Caco-2 (cell line): ENCODE measurements around the gene LRRC28. TPM values are rescaled to one million over a fixed set of nuclear protein-coding genes. Genes with fewer than 3 reads are reported as not detected.

Experiments
- BruUV-seq: library from RNA; stranded (reverse); fragments of 400-500 nt; replicated peaks from 2 replicates; lab custom pipeline; 2021; lab: Mats Ljungman, UMichigan
- CTCF ChIA-PET: fragments of 300-600 bp; sonication (Branson Sonifier 250); formaldehyde crosslinking; loops from one replicate; lab custom pipeline; 2022; ENCODE audit warnings: antibody characterized with exemption; lab: Charles Lee
- POLR2A ChIA-PET: fragments of 300-600 bp; sonication (Branson Sonifier 250); formaldehyde crosslinking; loops from one replicate; lab custom pipeline; 2022; ENCODE audit warnings: antibody characterized with exemption; lab: Charles Lee
- DNase-seq, 2 experiments: peaks; one replicate each; pipeline versions ENCODE4 v3.0.0 to v3.0.0-alpha.2; 2020 to 2022
- H3K27me3 ChIP-seq: replicated peaks from 2 replicates; pipeline ENCODE4 v1.6.0; 2011; ENCODE audit warnings: low read length; ENCODE audit not compliant: control insufficient read depth, insufficient read depth
- H3K36me3 ChIP-seq: 2 replicates; pipeline ENCODE4 v1.5.1; 2011; ENCODE audit warnings: low read length; ENCODE audit not compliant: control insufficient read depth, insufficient read depth
- H3K4me1 ChIP-seq: fragments of 250-450 bp; sonication (Bioruptor Pico); 2 replicates; pipeline ENCODE4 v1.5.1; 2020; ENCODE audit warnings: mild to moderate bottlenecking
- H3K4me3 ChIP-seq: 2 replicates; pipeline ENCODE4 v1.5.1; 2011; ENCODE audit warnings: low read depth, mild to moderate bottlenecking, control low read depth, low read length
- H3K9me3 ChIP-seq: fragments of 250-450 bp; sonication (Bioruptor Pico); 2 replicates; pipeline ENCODE4 v1.5.1; 2020; ENCODE audit warnings: mild to moderate bottlenecking, moderate library complexity
- H3K27ac Mint-ChIP-seq: one replicate; pipeline ENCODE4 v1.8.0; 2022; ENCODE audit warnings: mixed read lengths; ENCODE audit not compliant: unreplicated experiment
- H3K27me3 Mint-ChIP-seq: one replicate; pipeline ENCODE4 v1.8.0; 2022; ENCODE audit warnings: mixed read lengths; ENCODE audit not compliant: insufficient read depth, unreplicated experiment
- H3K36me3 Mint-ChIP-seq: one replicate; pipeline ENCODE4 v1.8.0; 2022; ENCODE audit warnings: mild to moderate bottlenecking, mixed read lengths; ENCODE audit not compliant: insufficient read depth, unreplicated experiment
- H3K4me1 Mint-ChIP-seq: one replicate; pipeline ENCODE4 v1.8.0; 2022; ENCODE audit warnings: low read depth, mixed read lengths; ENCODE audit not compliant: unreplicated experiment
- H3K4me3 Mint-ChIP-seq: one replicate; pipeline ENCODE4 v1.8.0; 2022; ENCODE audit warnings: mild to moderate bottlenecking, moderate library complexity, mixed read lengths; ENCODE audit not compliant: unreplicated experiment
- H3K9me3 Mint-ChIP-seq: one replicate; pipeline ENCODE4 v1.8.0; 2022; ENCODE audit warnings: mixed read lengths; ENCODE audit not compliant: unreplicated experiment
- CTCF ChIP-seq, 2 experiments: fragments of 200-600 bp in 1 of 2; IDR thresholded peaks; 1 replicate in 1 of 2; 2 replicates in 1 of 2; pipeline versions ENCODE4 v1.5.1 to v1.8.0; 2011 to 2022; ENCODE audit warnings: antibody characterized with exemption in 1 of 2, control low read depth in 1 of 2, inconsistent platforms in 1 of 2, low read depth in 1 of 2, low read length in 1 of 2, mild to moderate bottlenecking in 1 of 2, moderate library complexity in 1 of 2; ENCODE audit not compliant: insufficient read depth in 1 of 2, severe bottlenecking in 1 of 2, unreplicated experiment in 1 of 2
- intact Hi-C: fragments of 100-400 bp; cut with micrococcal nuclease; formaldehyde crosslinking; loops from one replicate; pipeline ENCODE4 v1.10.0; 2022; ENCODE audit not compliant: unreplicated experiment
- total RNA-seq: library from RNA; stranded (reverse); gene quantifications from 2 replicates; pipeline ENCODE4 v1.2.3, GENCODE V29; 2022

The LRRC28 gene
- total RNA-seq, 1 experiment from 2014 or later: 17.8 TPM

GRCh38 chr15:99423186-99424130 is 172.2 kb downstream of the LRRC28 start:
- CTCF ChIA-PET: no interaction called here

DNA sequence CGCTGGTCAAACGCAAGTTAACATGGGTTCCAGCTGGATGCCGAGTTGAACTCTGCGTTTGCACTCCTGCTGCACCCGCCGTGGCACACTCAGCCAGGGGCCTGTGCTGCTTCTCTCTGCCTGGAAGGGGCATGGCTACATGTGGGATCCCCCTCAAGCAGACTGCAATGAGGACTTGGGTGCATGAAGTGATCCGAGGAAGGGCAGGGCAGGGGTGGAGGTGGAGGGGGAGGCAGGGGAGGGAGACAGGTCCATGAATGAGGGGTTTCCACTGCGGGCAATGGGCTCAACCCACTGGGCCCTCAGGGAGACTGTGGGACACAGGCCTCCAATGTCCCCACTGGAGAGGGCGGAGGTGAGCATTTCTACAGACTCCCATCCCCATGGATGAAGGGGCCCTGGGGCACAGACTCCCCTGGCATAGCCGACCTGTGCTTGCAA is 172.9 kb downstream of the LRRC28 start:
- H3K4me3 ChIP-seq: no peak overlapping the region
- ChIA-PET POLR2A (no interaction called here), CTCF (no interaction called here)
- no peaks in the 10 kb centered on the region for H3K36me3 Mint-ChIP-seq
- no peaks in the 10 kb centered on the region for H3K27me3 ChIP-seq
- DNase-seq: no peak
- peaks cover 3% of the 10 kb centered on the region for H3K27me3 Mint-ChIP-seq
- no peak for TF ChIP-seq CTCF (IDR thresholded peaks at IDR 0.05; ENCODE audit: insufficient read depth in 1 of 2, low read depth in 1 of 2, low read length in 1 of 2, severe bottlenecking in 1 of 2, unreplicated experiment in 1 of 2)
- H3K4me3 Mint-ChIP-seq: no peak overlapping the region
- H3K9me3 ChIP-seq: no peaks in the 10 kb centered on the region
- H3K4me1 ChIP-seq: no peaks in the 10 kb centered on the region
- no peak overlapping the region for H3K27ac Mint-ChIP-seq
- intact Hi-C loops: no loop called here
- H3K9me3 Mint-ChIP-seq: no peaks in the 10 kb centered on the region
- BruUV-seq: no TSS peak
- no peaks in the 10 kb centered on the region for H3K4me1 Mint-ChIP-seq
- H3K36me3 ChIP-seq: no peaks in the 10 kb centered on the region

More at GRCh38 chr15:99423186-99424130, 172.2 kb downstream of the LRRC28 start:
- H3K4me1 ChIP-seq: no peaks in the 10 kb centered on the region
- no peaks in the 10 kb centered on the region for H3K27me3 Mint-ChIP-seq
- no peaks in the 10 kb centered on the region for H3K36me3 ChIP-seq
- no peaks in the 10 kb centered on the region for H3K4me1 Mint-ChIP-seq
- POLR2A ChIA-PET: no interaction called here
- no peaks in the 10 kb centered on the region for H3K36me3 Mint-ChIP-seq
- DNase-seq: no peak
- no peak overlapping the region for H3K4me3 ChIP-seq
- BruUV-seq: no TSS peak
- no peaks in the 10 kb centered on the region for H3K27me3 ChIP-seq
- TF ChIP-seq CTCF (IDR thresholded peaks at IDR 0.05; ENCODE audit: insufficient read depth in 1 of 2, low read depth in 1 of 2, low read length in 1 of 2, severe bottlenecking in 1 of 2, unreplicated experiment in 1 of 2): no peak
- H3K4me3 Mint-ChIP-seq: no peak overlapping the region
- H3K9me3 Mint-ChIP-seq: no peaks in the 10 kb centered on the region
- H3K27ac Mint-ChIP-seq: no peak overlapping the region
- H3K9me3 ChIP-seq: no peaks in the 10 kb centered on the region
- intact Hi-C loops: no loop called here

- no TSS peak for BruUV-seq
- no peak overlapping the region for H3K4me3 Mint-ChIP-seq
- H3K9me3 Mint-ChIP-seq: no peaks in the 10 kb centered on the region
- Histone ChIP-seq H3K4me3 (no peak overlapping the region), H3K27me3 (no peaks in the 10 kb centered on the region), H3K4me1 (no peaks in the 10 kb centered on the region), H3K9me3 (no peaks in the 10 kb centered on the region), H3K36me3 (no peaks in the 10 kb centered on the region)
- ChIA-PET POLR2A (no interaction called here), CTCF (interaction anchor here (1.2 kb wide), 1 partner anchor 279 kb away, joined by 3 read pairs; no protein-coding TSS in a partner anchor)
- intact Hi-C loops: no loop called here
- H3K4me1 Mint-ChIP-seq: no peaks in the 10 kb centered on the region
- H3K27ac Mint-ChIP-seq: no peak overlapping the region
- no peak for TF ChIP-seq CTCF (IDR thresholded peaks at IDR 0.05; ENCODE audit: insufficient read depth in 1 of 2, low read depth in 1 of 2, low read length in 1 of 2, severe bottlenecking in 1 of 2, unreplicated experiment in 1 of 2)
- peaks cover 3% of the 10 kb centered on the region for H3K27me3 Mint-ChIP-seq
- no peaks in the 10 kb centered on the region for H3K36me3 Mint-ChIP-seq
- DNase-seq: no peak
These were observed 173.8 kb downstream of the LRRC28 start for GRCh38 chr15:99424978-99425656.
